Esophagus squamous epithelium (tissue), 5 donors: ENCODE measurements around the gene KLC4. TPM values are rescaled to one million over a fixed set of nuclear protein-coding genes. Genes with fewer than 3 reads are reported as not detected.

ENCODE experiments used
- DNase-seq: peaks from one replicate; lab custom pipeline; 2025; lab: John Stamatoyannopoulos, UW
- H3K27ac ChIP-seq, 4 donors: fragments of 200-600 bp; sonication (generic); one replicate each; pipeline ENCODE4 v1.5.1; 2016 to 2019; ENCODE audit warnings: mild to moderate bottlenecking in 1 of 4
- H3K27me3 ChIP-seq, 4 donors: fragments of 200-600 bp; sonication (generic); 1 replicate in 3 of 4; 2 replicates in 1 of 4; pipeline versions ENCODE4 v1.5.1 to v1.6.0; 2017 to 2021; ENCODE audit warnings: antibody characterized with exemption in 1 of 4
- H3K36me3 ChIP-seq, 3 donors: fragments of 200-600 bp; sonication (generic); one replicate each; pipeline ENCODE4 v1.5.1; 2016 to 2019
- H3K4me1 ChIP-seq, 3 donors: fragments of 200-600 bp; sonication (generic); one replicate each; pipeline ENCODE4 v1.5.1; 2017 to 2019
- H3K4me3 ChIP-seq, 4 donors: fragments of 200-600 bp; sonication (generic); 1 replicate in 3 of 4; 2 replicates in 1 of 4; pipeline ENCODE4 v1.5.1; 2016 to 2019; ENCODE audit warnings: mild to moderate bottlenecking in 2 of 4, moderate library complexity in 1 of 4
- H3K9me3 ChIP-seq, 3 donors: fragments of 200-600 bp; sonication (generic); one replicate each; pipeline ENCODE4 v1.5.1; 2016 to 2019
- CTCF ChIP-seq, 6 experiments: fragments of 450-650 bp in 4 of 6; fragments of 200-600 bp in 2 of 6; sonication (generic) in 2 of 6; IDR thresholded peaks; one replicate each; pipeline ENCODE4 v1.5.1; 2016 to 2019; ENCODE audit warnings: antibody characterized with exemption in 6 of 6, mild to moderate bottlenecking in 4 of 6, moderate library complexity in 4 of 6
- POLR2A ChIP-seq, 4 donors: fragments of 450-650 bp; IDR thresholded peaks; one replicate each; pipeline ENCODE4 v1.6.1; 2017; ENCODE audit warnings: antibody characterized with exemption in 4 of 4, mild to moderate bottlenecking in 4 of 4, moderate library complexity in 3 of 4
- WGBS, 2 donors: methylation state at CpG; one replicate each; pipeline ENCODE4 v1.1.5; 2018; 5-methylcytosine and 5-hydroxymethylcytosine counted together
- intact Hi-C: fragments of 100-400 bp; cut with DNase I; formaldehyde crosslinking; loops from one replicate; pipeline ENCODE4 v1.15.0; 2022
- total RNA-seq, 4 donors: library from RNA; depleted of rRNA; stranded (reverse); fragments of >200 nt; gene quantifications; one replicate each; pipeline ENCODE4 v1.1.0, GENCODE V29; 2016
- donor health status: DM: yes; HTN: yes; CAD: no.

The KLC4 gene
- total RNA-seq, 4 donors from 2014 or later, result 4.5 to 15.8 (median 9.4) TPM

DNA sequence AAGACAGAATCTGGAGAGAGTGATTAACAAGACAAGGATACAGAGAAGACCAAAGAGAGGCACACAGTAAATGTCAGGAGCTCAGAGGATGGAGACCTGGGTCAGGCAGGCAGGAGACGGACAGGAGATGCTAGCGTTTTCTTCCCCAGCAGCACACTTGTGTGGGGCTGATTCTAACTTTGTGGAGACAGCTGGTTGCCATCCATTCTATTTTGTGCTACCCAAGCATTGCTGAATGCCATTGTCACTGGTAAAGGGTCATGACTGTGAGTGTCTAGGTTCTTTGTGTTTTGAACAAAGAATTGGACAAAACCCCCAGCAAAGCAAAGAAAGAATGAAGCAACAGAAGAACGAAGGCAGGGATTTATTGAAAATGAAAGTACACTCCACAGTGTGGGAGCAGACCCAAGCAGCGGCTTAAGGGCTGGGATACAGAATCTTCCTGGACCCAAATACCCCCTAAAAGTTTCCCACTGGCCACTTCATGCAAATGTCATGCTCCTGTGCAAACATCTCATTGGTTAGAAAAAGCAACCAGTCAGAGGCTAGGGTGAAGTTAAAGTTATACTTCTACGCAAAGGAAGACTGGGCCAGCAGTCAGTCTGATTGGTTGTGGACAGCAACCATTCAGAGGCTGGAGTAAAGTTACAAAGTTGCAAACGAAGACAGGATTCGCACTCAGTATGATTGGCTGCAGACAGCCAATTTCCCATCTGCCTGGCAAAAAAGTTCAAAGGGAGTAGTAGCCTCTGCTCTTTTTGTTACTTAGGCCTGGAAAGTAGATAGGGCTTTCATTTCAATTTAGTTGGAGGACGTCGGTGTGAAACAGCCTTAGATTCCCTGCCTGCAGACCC is 34.2 kb downstream of the KLC4 start:
- H3K9me3 ChIP-seq, result no peaks in the 10 kb centered on the region
- H3K27me3 ChIP-seq, result no peaks in the 10 kb centered on the region
- 21 to 39% methylated on average over 9 of the region's 9 CpGs for WGBS, 2 donors
- intact Hi-C loops, result no loop called here
- TF ChIP-seq CTCF (IDR thresholded peaks at IDR 0.05) (no peak), POLR2A (IDR thresholded peaks at IDR 0.05) (peak in 1 of 4 donors; percentile 21)
- H3K4me1 ChIP-seq, result peaks cover 33 to 99% (median 60%) of the 10 kb centered on the region in 3 donors
- no peak for DNase-seq
- H3K4me3 ChIP-seq, result peak overlapping the region; percentile 23 to 55 (median 37)
- H3K36me3 ChIP-seq, result no peaks in the 10 kb centered on the region
- peak overlapping the region; percentile 64 to 87 (median 78) for H3K27ac ChIP-seq

DNA sequence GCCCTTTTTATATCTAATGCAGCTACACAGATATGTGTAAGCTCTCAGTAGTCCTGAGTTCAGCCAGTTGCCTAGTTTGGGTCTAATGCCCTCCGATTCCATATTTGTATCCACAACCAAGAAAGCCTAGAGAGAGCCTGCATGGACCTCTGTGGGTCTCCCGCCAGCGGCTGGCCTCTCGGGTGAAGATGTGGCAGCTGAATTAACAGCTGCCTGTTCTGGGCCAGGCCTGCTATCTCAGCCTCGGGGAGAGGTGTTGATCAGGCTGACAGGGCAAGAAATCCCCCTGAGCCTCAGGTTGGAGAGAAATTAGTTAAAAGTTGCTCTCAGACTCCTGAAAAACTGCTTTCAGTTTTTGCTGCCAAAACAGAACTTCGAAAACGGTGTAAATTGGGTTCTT is 36.5 kb downstream of the KLC4 start:
- Histone ChIP-seq H3K9me3 (no peaks in the 10 kb centered on the region), H3K4me1 (peaks cover 16 to 81% (median 41%) of the 10 kb centered on the region in 3 donors), H3K27ac (peak overlapping the region; percentile 80 to 89 (median 83)), H3K4me3 (peak overlapping the region in 3 of 4 donors; percentile 2 to 35 (median 21)), H3K27me3 (no peaks in the 10 kb centered on the region), H3K36me3 (no peaks in the 10 kb centered on the region)
- TF ChIP-seq POLR2A (IDR thresholded peaks at IDR 0.05) (no peak), CTCF (IDR thresholded peaks at IDR 0.05) (no peak)
- 26 to 61% methylated on average over 5 to 6 of the region's 7 CpGs for WGBS, 2 donors
- DNase-seq, result no peak
- intact Hi-C loops, result no loop called here

DNA sequence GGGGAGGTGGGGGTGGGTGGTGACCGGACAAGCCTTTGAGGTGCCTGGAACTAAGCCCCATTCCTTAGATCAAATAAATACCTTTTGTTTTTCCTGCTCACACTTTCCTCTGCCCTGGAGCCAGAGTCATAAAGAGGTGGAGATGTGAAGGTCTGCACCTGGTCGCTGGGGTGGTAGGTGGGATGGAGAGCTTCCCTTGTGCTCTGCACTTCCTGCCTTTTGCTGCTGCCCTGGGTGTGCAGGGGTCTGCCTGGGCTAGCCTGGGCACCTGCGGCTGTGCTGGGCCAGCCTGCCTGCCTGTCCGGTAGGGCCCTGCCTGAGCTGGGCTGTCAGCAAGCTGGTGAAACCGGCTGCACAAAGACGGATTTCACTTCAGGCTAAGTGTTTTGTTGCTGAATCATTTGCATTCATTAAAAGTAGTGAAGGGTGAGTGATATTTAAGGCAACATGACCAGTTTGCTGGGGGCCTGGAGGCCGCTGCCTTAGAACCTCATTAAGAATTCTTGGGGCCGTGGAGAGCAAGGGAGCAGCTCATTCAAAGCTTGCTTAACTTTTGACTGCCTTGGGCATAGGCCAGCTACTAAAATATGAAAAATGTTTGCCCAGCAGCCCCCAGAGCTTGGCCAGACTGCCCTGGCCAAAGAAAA is 37.1 kb downstream of the KLC4 start:
- WGBS, 2 donors, result 11 to 25% methylated on average over 3 to 4 of the region's 8 CpGs
- no peaks in the 10 kb centered on the region for H3K27me3 ChIP-seq
- peak overlapping the region in 3 of 4 donors; percentile 2 to 35 (median 21) for H3K4me3 ChIP-seq
- peak overlapping the region; percentile 80 to 89 (median 83) for H3K27ac ChIP-seq
- H3K4me1 ChIP-seq, result peaks cover 16 to 81% (median 41%) of the 10 kb centered on the region in 3 donors
- intact Hi-C loops, result no loop called here
- TF ChIP-seq POLR2A (IDR thresholded peaks at IDR 0.05), result peak in 1 of 4 donors; percentile 43
- TF ChIP-seq CTCF (IDR thresholded peaks at IDR 0.05), result no peak
- H3K9me3 ChIP-seq, result no peaks in the 10 kb centered on the region
- no peaks in the 10 kb centered on the region for H3K36me3 ChIP-seq
- DNase-seq, result no peak

GRCh38 chr6:43097098-43097489 is 37.7 kb downstream of the KLC4 start:
- TF ChIP-seq CTCF (IDR thresholded peaks at IDR 0.05) (peak in 1 of 6 experiments; percentile 20), POLR2A (IDR thresholded peaks at IDR 0.05) (no peak)
- Histone ChIP-seq H3K4me3 (peak overlapping the region in 2 of 4 donors; percentile 21 to 35), H3K27me3 (no peaks in the 10 kb centered on the region), H3K4me1 (peaks cover 16 to 77% (median 41%) of the 10 kb centered on the region in 3 donors), H3K36me3 (no peaks in the 10 kb centered on the region), H3K27ac (peak overlapping the region; percentile 80 to 89 (median 83)), H3K9me3 (no peaks in the 10 kb centered on the region)
- no peak for DNase-seq
- intact Hi-C loops, result no loop called here
- 7 to 22% methylated on average over 5 of the region's 5 CpGs for WGBS, 2 donors

- DNase-seq, result no peak
- TF ChIP-seq POLR2A (IDR thresholded peaks at IDR 0.05), result no peak
- peaks cover 16 to 73% (median 41%) of the 10 kb centered on the region in 3 donors for H3K4me1 ChIP-seq
- H3K27me3 ChIP-seq, result no peaks in the 10 kb centered on the region
- no peak overlapping the region for H3K4me3 ChIP-seq
- intact Hi-C loops, result no loop called here
- H3K9me3 ChIP-seq, result no peaks in the 10 kb centered on the region
- H3K27ac ChIP-seq, result peak overlapping the region; percentile 80 to 89 (median 83)
- no peaks in the 10 kb centered on the region for H3K36me3 ChIP-seq
- 74 to 76% methylated on average over 4 of the region's 4 CpGs for WGBS, 2 donors
Observed at GRCh38 chr6:43097502-43097901, 38.1 kb downstream of the KLC4 start.
